Astrocyte (in vitro differentiated cells and primary cell): ENCODE data around the gene CYRIA. TPM values are rescaled to one million over a fixed set of nuclear protein-coding genes. Genes with fewer than 3 reads are reported as not detected.

Source experiments
- DNase-seq: peaks from one replicate; pipeline ENCODE4 v3.0.0-alpha.2; 2010; ENCODE audit warnings: low read depth
- FAIRE-seq: peaks from 2 replicates; lab custom pipeline; 2011; peaks lifted over from hg19 to GRCh38; lab: Jason Lieb, UNC
- H2AFZ ChIP-seq: 2 replicates; pipeline ENCODE4 v1.6.0; 2012; ENCODE audit warnings: low read depth, low read length, inconsistent platforms
- H3K27ac ChIP-seq: 2 replicates; pipeline ENCODE4 v1.5.1; 2011; ENCODE audit warnings: low read depth, low read length, inconsistent platforms
- H3K27me3 ChIP-seq: 2 replicates; pipeline ENCODE4 v1.6.0; 2011; ENCODE audit warnings: low read length, inconsistent platforms; ENCODE audit not compliant: insufficient read depth
- H3K36me3 ChIP-seq: 2 replicates; pipeline ENCODE4 v1.5.1; 2011; ENCODE audit warnings: low read length, inconsistent platforms; ENCODE audit not compliant: insufficient read depth
- H3K4me1 ChIP-seq: 2 replicates; pipeline ENCODE4 v1.5.1; 2011; ENCODE audit warnings: low read length, inconsistent platforms; ENCODE audit not compliant: insufficient read depth
- H3K4me2 ChIP-seq: 2 replicates; pipeline ENCODE4 v1.6.0; 2012; ENCODE audit warnings: low read length, inconsistent platforms
- H3K4me3 ChIP-seq: 2 replicates; pipeline ENCODE4 v1.5.1; 2011; ENCODE audit warnings: low read depth, mild to moderate bottlenecking, low read length, inconsistent platforms; ENCODE audit not compliant: insufficient read depth
- H3K79me2 ChIP-seq: 2 replicates; pipeline ENCODE4 v1.6.0; 2012; ENCODE audit warnings: mild to moderate bottlenecking, low read length, inconsistent platforms; ENCODE audit not compliant: insufficient read depth
- H3K9ac ChIP-seq: 2 replicates; pipeline ENCODE4 v1.6.0; 2012; ENCODE audit warnings: mild to moderate bottlenecking, low read length, inconsistent platforms
- H3K9me3 ChIP-seq: 2 replicates; pipeline ENCODE4 v1.5.1; 2012; ENCODE audit warnings: low read depth, mild to moderate bottlenecking, low read length, inconsistent platforms; ENCODE audit not compliant: insufficient read depth
- H4K20me1 ChIP-seq: 2 replicates; pipeline ENCODE4 v1.6.0; 2012; ENCODE audit warnings: low read length, inconsistent platforms; ENCODE audit not compliant: insufficient read depth
- H3K27ac Mint-ChIP-seq: one replicate; pipeline ENCODE4 v1.8.0; 2021; ENCODE audit warnings: mild to moderate bottlenecking, mixed read lengths; ENCODE audit not compliant: unreplicated experiment
- H3K27me3 Mint-ChIP-seq: one replicate; pipeline ENCODE4 v1.8.0; 2021; ENCODE audit warnings: low read depth, mixed read lengths; ENCODE audit not compliant: unreplicated experiment
- H3K36me3 Mint-ChIP-seq: one replicate; pipeline ENCODE4 v1.8.0; 2021; ENCODE audit warnings: low read depth, mixed read lengths; ENCODE audit not compliant: unreplicated experiment
- H3K4me1 Mint-ChIP-seq: one replicate; pipeline ENCODE4 v1.8.0; 2021; ENCODE audit warnings: low read depth, mixed read lengths; ENCODE audit not compliant: unreplicated experiment
- H3K4me3 Mint-ChIP-seq: one replicate; pipeline ENCODE4 v1.8.0; 2021; ENCODE audit warnings: mild to moderate bottlenecking, moderate library complexity, mixed read lengths; ENCODE audit not compliant: unreplicated experiment
- H3K9me3 Mint-ChIP-seq: one replicate; pipeline ENCODE4 v1.8.0; 2021; ENCODE audit warnings: mild to moderate bottlenecking, mixed read lengths; ENCODE audit not compliant: unreplicated experiment
- EZH2 ChIP-seq: IDR thresholded peaks from 2 replicates; pipeline ENCODE4 v1.6.1; 2012; ENCODE audit warnings: mild to moderate bottlenecking, low read length, inconsistent platforms; ENCODE audit not compliant: insufficient read depth
- total RNA-seq: library from RNA; stranded (reverse); gene quantifications from 2 replicates; pipeline ENCODE4 v1.2.1, GENCODE V29; 2021
- TF ChIP-seq, protein P1 (sequence below): IDR thresholded peaks from 2 replicates; pipeline ENCODE4 v1.5.1; 2011; ENCODE audit warnings: low read depth, mild to moderate bottlenecking, inconsistent platforms, low read length, moderate library complexity; ENCODE audit not compliant: insufficient read depth

CYRIA gene
- total RNA-seq, 1 donor from 2014 or later, result 4.9 TPM

DNA sequence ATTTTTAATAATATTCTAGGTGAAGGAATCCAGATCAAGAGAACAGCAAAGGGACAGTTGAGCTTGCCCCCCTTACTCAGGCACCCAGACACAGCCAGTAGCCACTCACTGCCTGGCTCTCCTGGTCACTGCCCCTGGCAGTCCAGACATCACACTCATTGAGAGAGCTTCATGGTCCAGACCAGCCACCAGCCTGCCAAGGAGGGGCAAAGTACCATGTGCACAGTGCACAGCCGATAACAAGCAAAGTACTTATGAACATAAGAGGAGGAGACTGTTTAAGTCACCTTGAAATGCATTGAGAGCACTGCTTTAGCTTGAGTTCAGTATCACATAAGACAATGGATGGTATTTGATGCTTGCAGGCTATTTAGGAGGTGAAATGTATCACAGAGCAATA is 21.6 kb upstream of the CYRIA start:
- Histone ChIP-seq H3K4me3 (no peak overlapping the region), H3K27ac (no peak overlapping the region), H3K27me3 (peaks cover 4% of the 10 kb centered on the region), H3K4me2 (no peak overlapping the region), H3K79me2 (no peaks in the 10 kb centered on the region), H3K9ac (no peak overlapping the region), H2AFZ (no peak overlapping the region), H4K20me1 (no peaks in the 10 kb centered on the region), H3K4me1 (no peaks in the 10 kb centered on the region), H3K36me3 (no peaks in the 10 kb centered on the region), H3K9me3 (no peaks in the 10 kb centered on the region)
- peaks cover 4% of the 10 kb centered on the region for H3K4me1 Mint-ChIP-seq
- H3K4me3 Mint-ChIP-seq, result no peak overlapping the region
- TF ChIP-seq, protein P1, sequence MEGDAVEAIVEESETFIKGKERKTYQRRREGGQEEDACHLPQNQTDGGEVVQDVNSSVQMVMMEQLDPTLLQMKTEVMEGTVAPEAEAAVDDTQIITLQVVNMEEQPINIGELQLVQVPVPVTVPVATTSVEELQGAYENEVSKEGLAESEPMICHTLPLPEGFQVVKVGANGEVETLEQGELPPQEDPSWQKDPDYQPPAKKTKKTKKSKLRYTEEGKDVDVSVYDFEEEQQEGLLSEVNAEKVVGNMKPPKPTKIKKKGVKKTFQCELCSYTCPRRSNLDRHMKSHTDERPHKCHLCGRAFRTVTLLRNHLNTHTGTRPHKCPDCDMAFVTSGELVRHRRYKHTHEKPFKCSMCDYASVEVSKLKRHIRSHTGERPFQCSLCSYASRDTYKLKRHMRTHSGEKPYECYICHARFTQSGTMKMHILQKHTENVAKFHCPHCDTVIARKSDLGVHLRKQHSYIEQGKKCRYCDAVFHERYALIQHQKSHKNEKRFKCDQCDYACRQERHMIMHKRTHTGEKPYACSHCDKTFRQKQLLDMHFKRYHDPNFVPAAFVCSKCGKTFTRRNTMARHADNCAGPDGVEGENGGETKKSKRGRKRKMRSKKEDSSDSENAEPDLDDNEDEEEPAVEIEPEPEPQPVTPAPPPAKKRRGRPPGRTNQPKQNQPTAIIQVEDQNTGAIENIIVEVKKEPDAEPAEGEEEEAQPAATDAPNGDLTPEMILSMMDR, result no peak
- no peak for TF ChIP-seq EZH2
- H3K36me3 Mint-ChIP-seq, result no peaks in the 10 kb centered on the region
- peaks cover 2% of the 10 kb centered on the region for H3K9me3 Mint-ChIP-seq
- H3K27me3 Mint-ChIP-seq, result peaks cover 13% of the 10 kb centered on the region
- no peak for DNase-seq
- no peak for FAIRE-seq
- no peak overlapping the region for H3K27ac Mint-ChIP-seq

DNA sequence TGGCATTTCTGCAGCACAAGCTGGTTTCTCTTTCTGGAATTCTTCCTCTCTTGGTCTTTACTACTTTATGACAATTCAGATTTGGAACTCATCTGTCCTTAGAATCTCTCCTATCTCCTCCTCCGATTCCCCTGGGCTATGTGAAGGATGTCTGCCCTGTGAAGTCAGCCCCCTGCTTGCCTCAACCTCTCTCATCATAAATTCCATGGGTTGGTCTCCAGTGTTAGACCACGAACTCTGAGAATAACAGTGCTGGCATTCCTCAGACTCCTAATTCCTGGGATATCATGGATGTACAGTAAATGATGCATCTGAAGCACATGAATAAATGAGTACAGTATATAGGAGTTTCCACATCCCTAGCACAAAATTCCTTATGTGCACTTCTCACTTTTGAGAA is 21.0 kb upstream of the CYRIA start:
- Histone ChIP-seq H3K36me3 (no peaks in the 10 kb centered on the region), H3K4me2 (no peak overlapping the region), H2AFZ (no peak overlapping the region), H3K4me3 (no peak overlapping the region), H3K9me3 (no peaks in the 10 kb centered on the region), H3K79me2 (no peaks in the 10 kb centered on the region), H3K27ac (no peak overlapping the region), H3K9ac (no peak overlapping the region), H3K27me3 (peaks cover 4% of the 10 kb centered on the region), H4K20me1 (no peaks in the 10 kb centered on the region), H3K4me1 (no peaks in the 10 kb centered on the region)
- Mint-ChIP-seq H3K27me3 (peaks cover 13% of the 10 kb centered on the region), H3K4me3 (no peak overlapping the region), H3K9me3 (peaks cover 2% of the 10 kb centered on the region), H3K4me1 (peaks cover 4% of the 10 kb centered on the region), H3K36me3 (no peaks in the 10 kb centered on the region), H3K27ac (no peak overlapping the region)
- DNase-seq, result no peak
- no peak for FAIRE-seq
- no peak for TF ChIP-seq EZH2
- TF ChIP-seq, protein P1, result no peak

DNA sequence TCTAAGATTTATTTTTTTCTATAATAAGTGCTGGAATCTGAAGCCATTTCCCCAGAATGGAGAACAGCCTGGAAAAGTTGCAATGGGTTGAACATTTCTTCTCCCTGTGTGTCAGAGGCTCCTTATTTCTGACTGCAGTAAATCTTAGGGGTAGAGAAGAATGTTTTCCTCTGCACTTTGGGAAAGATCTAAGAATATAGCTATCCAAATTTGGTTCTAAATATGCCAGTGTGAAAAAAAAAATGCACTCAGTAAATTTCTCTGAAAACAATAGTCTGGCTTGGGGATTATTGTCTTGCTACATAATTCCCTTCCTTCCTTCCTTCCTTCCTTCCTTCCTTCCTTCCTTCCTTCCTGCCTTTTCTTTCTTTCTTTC is 19.7 kb upstream of the CYRIA start:
- no peak for TF ChIP-seq EZH2
- TF ChIP-seq, protein P1, result no peak
- peaks cover 2% of the 10 kb centered on the region for H3K9me3 Mint-ChIP-seq
- Histone ChIP-seq H3K36me3 (no peaks in the 10 kb centered on the region), H3K4me3 (no peak overlapping the region), H2AFZ (no peak overlapping the region), H3K79me2 (no peaks in the 10 kb centered on the region), H3K27ac (no peak overlapping the region), H3K9ac (no peak overlapping the region), H4K20me1 (no peaks in the 10 kb centered on the region), H3K4me2 (no peak overlapping the region), H3K9me3 (no peaks in the 10 kb centered on the region), H3K4me1 (no peaks in the 10 kb centered on the region), H3K27me3 (peaks cover 4% of the 10 kb centered on the region)
- H3K36me3 Mint-ChIP-seq, result no peaks in the 10 kb centered on the region
- DNase-seq (no peak), FAIRE-seq (no peak)
- no peak overlapping the region for H3K27ac Mint-ChIP-seq
- H3K27me3 Mint-ChIP-seq, result peaks cover 13% of the 10 kb centered on the region
- no peak overlapping the region for H3K4me3 Mint-ChIP-seq
- H3K4me1 Mint-ChIP-seq, result peaks cover 6% of the 10 kb centered on the region
